Colonic mucosa (tissue), 4 donors: Measurements from ENCODE around the gene PAFAH2. TPM values are rescaled to one million over a fixed set of nuclear protein-coding genes. Genes with fewer than 3 reads are reported as not detected.
"Not testable (repeated sequence)": the region's sequence is repeated elsewhere in the genome, so short reads cannot be mapped to it uniquely, and the experiment has no call there.

Experiments
- DNase-seq: peaks from one replicate; pipeline ENCODE4 v3.0.0-alpha.2; 2020
- H3K27ac ChIP-seq: fragments of 200-600 bp; one replicate; pipeline ENCODE4 v1.8.0; 2021
- H3K27me3 ChIP-seq: fragments of 200-600 bp; one replicate; pipeline ENCODE4 v1.8.0; 2021
- H3K36me3 ChIP-seq: fragments of 200-600 bp; one replicate; pipeline ENCODE4 v1.8.0; 2021
- H3K4me1 ChIP-seq: fragments of 200-600 bp; one replicate; pipeline ENCODE4 v1.8.0; 2021; ENCODE audit warnings: mild to moderate bottlenecking
- H3K4me3 ChIP-seq: fragments of 200-600 bp; one replicate; pipeline ENCODE4 v1.8.0; 2021
- H3K9ac ChIP-seq, 2 donors: one replicate each; pipeline ENCODE4 v1.7.0; 2013; ENCODE audit warnings: control low read depth in 2 of 2, low read depth in 2 of 2, low read length in 2 of 2
- H3K9me3 ChIP-seq: fragments of 200-600 bp; one replicate; pipeline ENCODE4 v1.8.0; 2021
- CTCF ChIP-seq: fragments of 200-600 bp; IDR thresholded peaks from one replicate; pipeline ENCODE4 v1.8.0; 2022; ENCODE audit warnings: antibody characterized with exemption, mild to moderate bottlenecking
- intact Hi-C: fragments of 100-400 bp; cut with DNase I; formaldehyde crosslinking; loops from one replicate; pipeline ENCODE4 v1.14.1; 2022
- total RNA-seq, 2 donors: library from RNA; stranded (reverse); fragmentation: NEBNext Ultra II Directional in 1 of 2; extraction: Animal tissue kit (Norgen Biotek cat#: 25700) in 1 of 2; gene quantifications; one replicate each; pipeline ENCODE4 v1.2.1, GENCODE V29; 2021
- donor health status: healthy.
- donor health status: DM: no; HTN: no; CAD: no.
- donor health status: DM: no; HTN: no; CAD: no.

The PAFAH2 gene
- total RNA-seq, 2 donors from 2014 or later, result 34.8 to 40.8 TPM

DNA sequence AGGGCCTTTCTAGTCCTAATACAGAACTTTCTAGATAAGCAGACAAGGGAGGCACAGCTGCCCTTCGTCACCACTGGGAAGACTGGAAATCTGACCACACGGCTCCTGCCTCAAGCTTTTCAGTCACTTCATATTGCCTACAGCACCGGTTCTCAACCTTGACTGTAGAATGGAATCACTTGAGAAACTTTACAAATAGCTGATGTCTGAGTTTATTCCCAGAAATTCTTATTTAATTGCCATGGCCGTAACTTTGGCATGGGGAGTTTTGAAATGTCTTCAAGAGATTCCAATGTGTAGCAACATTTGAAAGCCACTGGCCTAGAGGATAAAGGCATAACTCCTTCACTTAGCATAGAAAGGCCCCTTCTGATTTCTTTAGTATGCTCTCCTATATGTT is 49.2 kb downstream of the PAFAH2 start:
- DNase-seq, result no peak
- no peak overlapping the region for H3K27ac ChIP-seq
- intact Hi-C loops, result no loop called here

GRCh38 chr1:25947027-25947426 is 50.8 kb downstream of the PAFAH2 start:
- no peaks in the 10 kb centered on the region for H3K27me3 ChIP-seq
- TF ChIP-seq CTCF, result no peak
- H3K9me3 ChIP-seq, result no peaks in the 10 kb centered on the region
- H3K4me3 ChIP-seq, result no peak overlapping the region
- no peaks in the 10 kb centered on the region for H3K36me3 ChIP-seq
- no peak overlapping the region for H3K9ac ChIP-seq
- intact Hi-C loops, result no loop called here
- DNase-seq, result no peak
- no peak overlapping the region for H3K27ac ChIP-seq
- H3K4me1 ChIP-seq, result no peaks in the 10 kb centered on the region

More for the DNA sequence above, 49.2 kb downstream of the PAFAH2 start:
- Histone ChIP-seq H3K4me1 (no peaks in the 10 kb centered on the region), H3K4me3 (no peak overlapping the region), H3K27me3 (no peaks in the 10 kb centered on the region), H3K9ac (no peak overlapping the region), H3K9me3 (no peaks in the 10 kb centered on the region), H3K36me3 (no peaks in the 10 kb centered on the region)
- TF ChIP-seq CTCF, result no peak

- intact Hi-C loops, result no loop called here
- Histone ChIP-seq H3K9ac (no peak overlapping the region), H3K27ac (no peak overlapping the region), H3K36me3 (no peaks in the 10 kb centered on the region), H3K27me3 (no peaks in the 10 kb centered on the region), H3K4me1 (no peaks in the 10 kb centered on the region), H3K4me3 (no peak overlapping the region), H3K9me3 (no peaks in the 10 kb centered on the region)
- no peak for TF ChIP-seq CTCF
- DNase-seq, result no peak
Observed at GRCh38 chr1:25945761-25946160, 52.1 kb downstream of the PAFAH2 start.

DNA sequence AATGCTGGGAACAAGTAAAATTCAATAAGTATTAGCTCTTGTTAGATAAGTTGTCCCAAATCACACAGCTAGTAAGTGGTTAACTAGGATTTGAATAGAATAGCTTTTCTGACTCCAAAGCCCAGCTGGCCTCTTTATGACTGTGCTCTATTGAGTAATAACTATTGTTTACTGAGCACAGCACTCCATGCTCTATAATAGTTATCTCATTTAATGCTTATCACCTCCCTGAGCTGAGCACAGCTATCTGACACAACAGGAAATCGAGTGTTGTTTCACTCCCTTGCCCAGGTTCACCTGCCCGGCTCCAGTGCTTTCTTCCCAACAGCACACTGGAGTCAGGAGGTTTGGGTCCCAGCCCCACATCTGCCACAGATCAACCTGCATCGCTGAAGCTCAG is 52.9 kb downstream of the PAFAH2 start:
- H3K9me3 ChIP-seq, result no peaks in the 10 kb centered on the region
- no peak overlapping the region for H3K27ac ChIP-seq
- no peak for DNase-seq
- TF ChIP-seq CTCF, result no peak
- H3K36me3 ChIP-seq, result no peaks in the 10 kb centered on the region
- intact Hi-C loops, result no loop called here
- no peak overlapping the region for H3K4me3 ChIP-seq
- no peaks in the 10 kb centered on the region for H3K27me3 ChIP-seq
- no peak overlapping the region for H3K9ac ChIP-seq
- no peaks in the 10 kb centered on the region for H3K4me1 ChIP-seq

GRCh38 chr1:25943511-25943910 is 54.4 kb downstream of the PAFAH2 start:
- H3K27ac ChIP-seq, H3K36me3 ChIP-seq, H3K27me3 ChIP-seq, H3K4me3 ChIP-seq, DNase-seq, intact Hi-C loops, H3K9me3 ChIP-seq, H3K4me1 ChIP-seq, H3K9ac ChIP-seq: not testable (repeated sequence)

GRCh38 chr1:25936947-25937346 is 60.9 kb downstream of the PAFAH2 start:
- H3K9me3 ChIP-seq, result no peaks in the 10 kb centered on the region
- DNase-seq, result no peak
- intact Hi-C loops, result no loop called here
- no peak overlapping the region for H3K27ac ChIP-seq
- no peaks in the 10 kb centered on the region for H3K36me3 ChIP-seq
- no peak overlapping the region for H3K9ac ChIP-seq
- no peak for TF ChIP-seq CTCF
- no peak overlapping the region for H3K4me3 ChIP-seq
- H3K27me3 ChIP-seq, result no peaks in the 10 kb centered on the region
- no peaks in the 10 kb centered on the region for H3K4me1 ChIP-seq
